GM15510 (cell line): ENCODE measurements around the gene INSIG1.

Experiments
- POLR2A ChIP-seq: IDR thresholded peaks from 3 replicates; pipeline ENCODE4 v1.6.1; 2011; ENCODE audit warnings: borderline replicate concordance; ENCODE audit not compliant: insufficient read length; ENCODE audit errors: extremely low read depth

INSIG1 gene

DNA sequence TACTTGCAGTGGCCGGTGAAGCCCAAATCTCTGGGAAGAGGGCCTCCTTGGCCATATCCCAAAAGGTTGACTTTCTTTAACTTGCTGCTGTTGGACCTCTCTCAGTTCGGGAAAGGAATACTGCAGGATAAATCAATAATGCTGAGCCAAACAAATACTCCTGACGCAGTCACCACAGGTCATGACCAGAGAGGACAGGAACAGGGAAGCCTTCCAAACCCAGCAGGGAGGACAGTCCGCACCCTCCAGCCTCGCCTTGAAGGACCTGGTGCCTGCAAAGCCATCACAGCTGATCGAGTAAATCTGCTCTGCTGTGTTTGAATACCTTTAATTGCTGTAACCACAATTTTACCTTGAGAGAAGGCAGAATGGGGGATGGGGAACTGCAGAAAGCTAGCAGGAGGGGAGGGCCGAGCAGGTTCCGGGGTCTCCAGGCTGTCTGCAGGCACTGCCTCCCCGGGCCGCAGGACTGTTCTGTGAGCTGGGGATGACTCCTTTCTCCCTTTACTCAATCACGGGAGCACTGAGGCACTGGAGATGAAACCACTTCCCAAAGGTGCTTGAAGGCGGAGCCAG lies 20.8 kb upstream of the INSIG1 start:
- no peak for TF ChIP-seq POLR2A

DNA sequence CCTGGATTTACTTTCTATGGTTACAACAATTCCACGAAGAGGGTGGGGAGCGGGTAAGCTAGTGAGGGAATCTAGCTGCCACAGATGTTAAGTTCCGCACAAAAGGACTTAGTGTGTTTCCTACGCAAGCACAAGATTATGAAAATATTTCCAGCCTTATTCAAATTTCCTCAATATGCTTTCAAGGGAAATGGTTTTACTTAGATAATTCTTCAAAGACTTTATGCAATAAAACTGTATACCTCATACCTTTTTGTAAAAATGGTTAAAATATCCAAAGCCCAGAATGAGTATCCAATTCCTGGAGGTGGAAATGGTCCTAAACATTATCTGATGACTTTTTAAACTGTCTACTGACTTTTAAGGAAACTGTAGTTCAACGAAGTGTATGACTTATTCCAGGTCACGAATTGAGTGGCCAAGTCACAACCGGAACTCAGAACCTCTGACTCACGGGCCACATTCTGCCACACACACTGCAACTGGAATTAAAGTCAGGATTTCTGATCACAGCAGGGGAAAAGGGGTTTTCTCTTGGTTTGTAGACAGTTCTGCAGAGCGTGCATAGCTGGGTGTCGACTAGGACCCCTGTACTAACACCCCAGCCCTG lies 20.2 kb upstream of the INSIG1 start:
- no peak for TF ChIP-seq POLR2A

DNA sequence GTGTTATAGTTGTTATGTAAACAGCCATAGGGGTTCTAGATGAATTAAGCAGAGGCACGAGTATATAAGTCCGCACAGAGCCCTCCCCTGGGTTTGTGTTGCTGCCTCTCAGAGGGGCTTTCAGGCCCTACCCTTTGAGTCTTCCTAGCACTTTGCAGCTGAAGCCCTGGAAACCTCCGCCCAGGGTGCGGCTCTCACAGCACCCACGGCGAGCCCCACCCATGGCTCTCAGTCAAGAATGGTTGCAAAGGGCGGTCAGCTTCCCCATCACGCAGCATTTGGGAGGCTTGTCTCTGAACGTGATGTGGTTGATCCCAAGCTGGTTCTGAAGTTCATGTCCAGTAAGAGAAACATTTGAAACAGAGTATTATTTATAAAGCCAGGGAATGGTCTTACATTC lies 18.8 kb upstream of the INSIG1 start:
- no peak for TF ChIP-seq POLR2A

- no peak for TF ChIP-seq POLR2A
Observed at GRCh38 chr7:155279787-155280445, 17.8 kb upstream of the INSIG1 start.

GRCh38 chr7:155280446-155281397 lies 17.0 kb upstream of the INSIG1 start:
- TF ChIP-seq POLR2A: no peak

- no peak for TF ChIP-seq POLR2A
Observed at GRCh38 chr7:155281398-155281969, 16.2 kb upstream of the INSIG1 start.

- TF ChIP-seq POLR2A: no peak
Observed at GRCh38 chr7:155282671-155283070, 15.0 kb upstream of the INSIG1 start.

DNA sequence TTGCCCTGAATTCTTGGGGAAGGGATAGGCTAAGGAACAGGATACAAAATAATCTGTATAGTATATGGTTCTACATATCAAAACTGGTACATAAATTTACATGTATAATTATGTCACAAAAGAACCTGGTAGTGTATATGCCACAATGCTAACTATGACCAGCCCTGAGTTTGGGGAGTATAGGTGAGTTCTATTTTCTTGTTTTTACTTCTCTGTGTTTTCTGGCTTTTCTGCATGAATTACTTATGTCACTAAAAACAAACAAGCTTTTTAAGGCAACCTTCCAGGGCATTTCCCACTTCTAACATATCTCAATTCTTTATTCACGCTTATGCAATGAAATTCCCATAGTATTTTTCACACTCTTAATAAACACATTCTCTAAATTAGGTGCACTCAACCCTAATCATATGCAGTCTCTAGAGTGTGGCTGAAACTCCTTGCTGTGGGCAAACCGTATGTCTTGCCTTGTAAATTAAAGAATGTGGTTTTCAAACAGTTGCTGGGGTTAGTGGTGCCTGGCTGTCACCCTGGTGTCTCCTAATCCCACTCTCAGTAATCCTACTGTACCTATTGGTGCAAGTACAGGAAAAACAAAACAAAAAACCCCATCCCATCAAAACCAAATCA lies 14.0 kb upstream of the INSIG1 start:
- no peak for TF ChIP-seq POLR2A

DNA sequence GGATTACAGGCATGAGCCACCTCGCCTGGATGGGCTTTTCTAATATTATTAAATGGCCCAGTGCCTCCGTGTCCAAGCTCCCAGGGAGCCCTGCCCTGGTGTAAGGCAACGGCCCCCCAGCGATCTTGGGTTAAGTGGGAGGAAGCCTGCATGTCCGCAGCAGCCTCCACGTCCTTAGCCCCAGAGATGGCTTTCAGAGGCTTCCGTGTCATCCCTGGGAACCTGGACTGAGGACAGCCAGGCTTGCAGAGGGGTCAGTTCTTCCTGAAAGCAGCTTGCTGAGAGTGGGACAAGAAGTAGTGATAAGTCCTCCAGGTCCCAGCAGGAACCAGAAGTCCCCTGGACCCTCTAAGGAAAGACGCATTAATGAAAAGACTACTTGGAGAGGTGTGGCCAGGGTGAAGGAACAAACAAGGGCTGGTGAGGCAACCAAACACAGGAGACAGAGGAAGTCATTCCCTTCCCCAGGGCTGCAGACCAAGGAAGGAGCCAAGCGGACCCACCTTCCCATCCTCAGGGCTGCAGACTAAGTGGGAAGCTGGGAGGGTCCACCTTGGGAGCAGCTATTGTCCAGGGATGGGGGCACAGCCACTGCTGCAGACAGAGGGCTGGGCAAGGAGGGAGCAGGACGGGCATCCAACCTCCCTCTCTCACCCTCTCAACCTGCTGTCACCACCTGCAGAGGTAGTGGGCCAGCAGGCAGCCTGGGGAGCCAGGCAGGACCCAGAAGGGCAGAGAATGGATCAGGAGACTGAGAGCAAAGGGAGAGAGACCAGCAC lies 13.0 kb upstream of the INSIG1 start:
- TF ChIP-seq POLR2A: no peak

DNA sequence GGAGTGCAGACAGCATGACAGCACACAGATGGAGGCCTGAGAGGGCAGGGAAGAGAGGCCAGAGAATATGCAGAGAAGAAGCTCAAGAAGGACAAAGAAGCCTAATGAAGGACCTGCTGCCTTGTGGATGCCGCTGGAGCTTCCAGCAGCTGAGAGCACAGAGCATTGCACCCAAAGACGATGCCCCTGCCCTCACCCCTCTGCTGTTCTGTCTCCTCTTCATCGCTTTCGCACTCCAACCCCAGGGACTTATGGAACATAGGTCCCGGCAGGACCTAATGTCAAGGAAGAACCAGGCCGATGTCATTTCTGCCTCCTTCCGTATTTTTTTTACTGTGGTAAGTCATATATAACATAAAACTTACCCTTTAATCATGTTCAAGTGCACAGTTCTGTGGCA lies 12.3 kb upstream of the INSIG1 start:
- no peak for TF ChIP-seq POLR2A

- no peak for TF ChIP-seq POLR2A
Observed at GRCh38 chr7:155285833-155286232, 11.8 kb upstream of the INSIG1 start.

GRCh38 chr7:155286686-155287085 lies 11.0 kb upstream of the INSIG1 start:
- TF ChIP-seq POLR2A: no peak

- TF ChIP-seq POLR2A: no peak
Observed at GRCh38 chr7:155287284-155287935, 10.3 kb upstream of the INSIG1 start.
